T-helper 2 cell treated with Interferon-gamma antibody and Interleukin-4, amounts not matched to agents 5 μg/mL and 100 μg/mL, for 36 hours (primary cell): ENCODE results near the gene SUN5.
"Not testable (repeated sequence)": the region's sequence is repeated elsewhere in the genome, so short reads cannot be mapped to it uniquely, and the experiment has no call there.

Experiments
- DNase-seq: peaks from one replicate; pipeline ENCODE4 v3.0.0; 2021; ENCODE audit warnings: low spot score
- H3K27ac Mint-ChIP-seq: one replicate; pipeline ENCODE4 v1.8.0; 2021; ENCODE audit warnings: mild to moderate bottlenecking, mixed read lengths
- H3K27me3 Mint-ChIP-seq: one replicate; pipeline ENCODE4 v1.8.0; 2021; ENCODE audit warnings: low read depth, mixed read lengths
- H3K36me3 Mint-ChIP-seq: one replicate; pipeline ENCODE4 v1.8.0; 2021; ENCODE audit warnings: low read depth, mixed read lengths
- H3K4me1 Mint-ChIP-seq: one replicate; pipeline ENCODE4 v1.8.0; 2021; ENCODE audit warnings: low read depth, mixed read lengths
- H3K4me3 Mint-ChIP-seq: one replicate; pipeline ENCODE4 v1.8.0; 2022; ENCODE audit warnings: mild to moderate bottlenecking, moderate library complexity, mixed read lengths
- H3K9me3 Mint-ChIP-seq: one replicate; pipeline ENCODE4 v1.8.0; 2021; ENCODE audit warnings: mixed read lengths

The SUN5 gene

GRCh38 chr20:33004141-33004751 lies at the start of gene SUN5:
Gene SUN5, minus strand, starts transcription at chr20:33004433. Its CDS starts 93 bp downstream, at chr20:33004340.
- H3K27ac Mint-ChIP-seq = no peak within 1 kb of the TSS
- DNase-seq = no peak
- no peak within 1 kb of the TSS for H3K4me3 Mint-ChIP-seq
- H3K27me3 Mint-ChIP-seq = no peaks in the 10 kb centered on the region
- H3K9me3 Mint-ChIP-seq = peaks cover 5% of the 10 kb centered on the region
- peaks cover 6% of the 10 kb centered on the region for H3K4me1 Mint-ChIP-seq
- H3K36me3 Mint-ChIP-seq = no peaks in the 10 kb centered on the region

GRCh38 chr20:33053291-33054106 lies 49.3 kb upstream of the SUN5 start, which contains the start of gene BPIFB3:
Gene BPIFB3, plus strand, starts transcription at chr20:33053903. Its CDS starts 1,533 bp downstream, at chr20:33055436.
- H3K4me1 Mint-ChIP-seq = no peaks in the 10 kb centered on the region

GRCh38 chr20:33051333-33051732 lies 47.1 kb upstream of the SUN5 start:
- H3K27me3 Mint-ChIP-seq = no peaks in the 10 kb centered on the region
- no peaks in the 10 kb centered on the region for H3K36me3 Mint-ChIP-seq
- no peak for DNase-seq
- no peak overlapping the region for H3K4me3 Mint-ChIP-seq
- H3K9me3 Mint-ChIP-seq = peaks cover 4% of the 10 kb centered on the region
- no peaks in the 10 kb centered on the region for H3K4me1 Mint-ChIP-seq
- H3K27ac Mint-ChIP-seq = no peak overlapping the region

More at GRCh38 chr20:33053291-33054106, 49.3 kb upstream of the SUN5 start, which contains the start of gene BPIFB3:
- no peaks in the 10 kb centered on the region for H3K9me3 Mint-ChIP-seq
- DNase-seq = no peak
- H3K4me3 Mint-ChIP-seq = no peak within 1 kb of the TSS
- H3K36me3 Mint-ChIP-seq = no peaks in the 10 kb centered on the region
- no peak within 1 kb of the TSS for H3K27ac Mint-ChIP-seq
- H3K27me3 Mint-ChIP-seq = no peaks in the 10 kb centered on the region

- H3K36me3 Mint-ChIP-seq = no peaks in the 10 kb centered on the region
- H3K4me1 Mint-ChIP-seq = no peaks in the 10 kb centered on the region
- peaks cover 19% of the 10 kb centered on the region for H3K9me3 Mint-ChIP-seq
- H3K4me3 Mint-ChIP-seq = no peak overlapping the region
- H3K27ac Mint-ChIP-seq = no peak overlapping the region
- no peak for DNase-seq
- no peaks in the 10 kb centered on the region for H3K27me3 Mint-ChIP-seq
These were observed 42.2 kb upstream of the SUN5 start for GRCh38 chr20:33046412-33046811.

GRCh38 chr20:33045129-33045721 lies 41.0 kb upstream of the SUN5 start:
- not testable (repeated sequence) for H3K36me3 Mint-ChIP-seq, H3K27ac Mint-ChIP-seq, H3K4me3 Mint-ChIP-seq, DNase-seq, H3K4me1 Mint-ChIP-seq, H3K27me3 Mint-ChIP-seq
- H3K9me3 Mint-ChIP-seq = peaks cover 19% of the 10 kb centered on the region

GRCh38 chr20:33043731-33044181 lies 39.5 kb upstream of the SUN5 start:
- peaks cover 19% of the 10 kb centered on the region for H3K9me3 Mint-ChIP-seq
- no peak overlapping the region for H3K4me3 Mint-ChIP-seq
- no peaks in the 10 kb centered on the region for H3K36me3 Mint-ChIP-seq
- H3K4me1 Mint-ChIP-seq = no peaks in the 10 kb centered on the region
- no peak for DNase-seq
- no peak overlapping the region for H3K27ac Mint-ChIP-seq
- no peaks in the 10 kb centered on the region for H3K27me3 Mint-ChIP-seq

- Mint-ChIP-seq H3K4me1 (no peaks in the 10 kb centered on the region), H3K27ac (no peak overlapping the region), H3K4me3 (no peak overlapping the region), H3K27me3 (peaks cover 2% of the 10 kb centered on the region), H3K36me3 (no peaks in the 10 kb centered on the region), H3K9me3 (peaks cover 19% of the 10 kb centered on the region)
- no peak for DNase-seq
These were observed 38.9 kb upstream of the SUN5 start for GRCh38 chr20:33042983-33043730.

GRCh38 chr20:33042430-33042829 lies 38.2 kb upstream of the SUN5 start:
- H3K27ac Mint-ChIP-seq = no peak overlapping the region

GRCh38 chr20:33038243-33038642 lies 34.0 kb upstream of the SUN5 start:
- H3K27me3 Mint-ChIP-seq = peaks cover 4% of the 10 kb centered on the region
- H3K27ac Mint-ChIP-seq = no peak overlapping the region
- no peak for DNase-seq
- H3K4me3 Mint-ChIP-seq = no peak overlapping the region
- H3K4me1 Mint-ChIP-seq = no peaks in the 10 kb centered on the region
- H3K36me3 Mint-ChIP-seq = no peaks in the 10 kb centered on the region
- H3K9me3 Mint-ChIP-seq = no peaks in the 10 kb centered on the region

More at GRCh38 chr20:33042430-33042829, 38.2 kb upstream of the SUN5 start:
- Mint-ChIP-seq H3K9me3 (peaks cover 19% of the 10 kb centered on the region), H3K27me3 (peaks cover 4% of the 10 kb centered on the region), H3K4me3 (no peak overlapping the region), H3K36me3 (no peaks in the 10 kb centered on the region), H3K4me1 (no peaks in the 10 kb centered on the region)
- DNase-seq = no peak

- no peaks in the 10 kb centered on the region for H3K9me3 Mint-ChIP-seq
- DNase-seq = no peak
- no peaks in the 10 kb centered on the region for H3K4me1 Mint-ChIP-seq
- H3K36me3 Mint-ChIP-seq = no peaks in the 10 kb centered on the region
- peaks cover 4% of the 10 kb centered on the region for H3K27me3 Mint-ChIP-seq
- no peak overlapping the region for H3K27ac Mint-ChIP-seq
- no peak overlapping the region for H3K4me3 Mint-ChIP-seq
These were observed 33.2 kb upstream of the SUN5 start for GRCh38 chr20:33037456-33037855.

- Mint-ChIP-seq H3K4me3 (no peak overlapping the region), H3K27me3 (peaks cover 4% of the 10 kb centered on the region), H3K27ac (no peak overlapping the region), H3K9me3 (no peaks in the 10 kb centered on the region), H3K36me3 (no peaks in the 10 kb centered on the region), H3K4me1 (no peaks in the 10 kb centered on the region)
- DNase-seq = no peak
These were observed 30.8 kb upstream of the SUN5 start for GRCh38 chr20:33034901-33035492.

GRCh38 chr20:33034115-33034514 lies 29.9 kb upstream of the SUN5 start:
- Mint-ChIP-seq H3K4me1 (no peaks in the 10 kb centered on the region), H3K36me3 (no peaks in the 10 kb centered on the region), H3K4me3 (no peak overlapping the region), H3K27ac (no peak overlapping the region), H3K9me3 (no peaks in the 10 kb centered on the region), H3K27me3 (peaks cover 4% of the 10 kb centered on the region)
- DNase-seq = no peak

- H3K4me1 Mint-ChIP-seq = no peaks in the 10 kb centered on the region
These were observed 29.1 kb upstream of the SUN5 start for GRCh38 chr20:33033381-33033780.

More at GRCh38 chr20:33033381-33033780, 29.1 kb upstream of the SUN5 start:
- peaks cover 4% of the 10 kb centered on the region for H3K27me3 Mint-ChIP-seq
- H3K9me3 Mint-ChIP-seq = no peaks in the 10 kb centered on the region
- DNase-seq = no peak
- no peaks in the 10 kb centered on the region for H3K36me3 Mint-ChIP-seq
- no peak overlapping the region for H3K4me3 Mint-ChIP-seq
- no peak overlapping the region for H3K27ac Mint-ChIP-seq
